Cerebellar cortex (tissue), 1 donor: ENCODE results near the gene PRR12.

Source experiments
- DNase-seq: peaks from one replicate; pipeline ENCODE4 v3.0.0-alpha.2; 2015; ENCODE audit warnings: low spot score

The PRR12 gene

GRCh38 chr19:49592486-49593232 is 1.7 kb downstream of the PRR12 start:
- DNase-seq: peak; percentile 58

GRCh38 chr19:49593233-49594113 is 2.5 kb downstream of the PRR12 start:
- peak; percentile 96 for DNase-seq

DNA sequence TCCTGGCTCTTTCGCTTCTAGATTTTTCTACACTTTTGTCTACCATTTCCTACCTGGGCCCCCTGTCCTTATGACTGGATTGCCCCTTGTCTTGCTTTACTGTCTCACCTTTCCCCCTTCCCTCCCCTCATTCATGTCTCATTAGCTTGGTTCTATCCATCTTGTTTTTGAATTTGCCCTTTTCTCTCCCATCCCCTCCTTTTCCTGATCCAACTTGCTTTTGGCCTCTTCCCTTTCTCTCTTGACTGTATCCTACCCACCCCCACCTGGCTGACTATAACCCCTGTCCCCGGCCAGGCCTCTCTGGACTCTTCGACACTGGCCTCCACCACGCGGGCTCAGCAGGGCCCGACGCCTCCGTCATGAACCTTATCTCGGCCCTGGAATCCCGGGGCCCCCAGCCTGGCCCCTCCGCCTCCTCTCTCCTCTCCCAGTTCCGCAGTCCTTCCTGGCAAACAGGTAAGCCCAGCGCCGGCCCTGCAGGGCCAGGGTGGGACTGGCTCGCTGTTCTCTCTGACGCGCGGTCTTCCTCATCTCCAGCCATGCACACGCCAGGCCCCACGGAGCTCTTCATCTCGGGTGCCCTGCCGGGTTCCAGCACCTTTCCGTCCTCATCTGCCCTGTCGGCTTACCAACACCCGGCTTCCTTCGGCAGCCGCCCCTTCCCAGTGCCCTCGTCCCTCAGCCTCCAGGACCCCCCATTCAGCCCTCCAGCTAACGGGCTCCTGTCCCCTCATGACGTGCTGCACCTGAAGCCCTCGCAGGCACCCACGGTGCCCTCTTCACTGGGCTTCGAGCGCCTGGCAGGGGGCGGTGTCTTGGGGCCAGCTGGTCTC is 3.4 kb downstream of the PRR12 start:
- no peak for DNase-seq

- no peak for DNase-seq
These were observed 4.2 kb downstream of the PRR12 start for GRCh38 chr19:49594993-49595818.

GRCh38 chr19:49595819-49596404 is 4.9 kb downstream of the PRR12 start:
- peak; percentile 78 for DNase-seq

- DNase-seq: no peak
These were observed 5.4 kb downstream of the PRR12 start for GRCh38 chr19:49596407-49596806.

GRCh38 chr19:49596954-49597702 is 6.1 kb downstream of the PRR12 start:
- DNase-seq: no peak

DNA sequence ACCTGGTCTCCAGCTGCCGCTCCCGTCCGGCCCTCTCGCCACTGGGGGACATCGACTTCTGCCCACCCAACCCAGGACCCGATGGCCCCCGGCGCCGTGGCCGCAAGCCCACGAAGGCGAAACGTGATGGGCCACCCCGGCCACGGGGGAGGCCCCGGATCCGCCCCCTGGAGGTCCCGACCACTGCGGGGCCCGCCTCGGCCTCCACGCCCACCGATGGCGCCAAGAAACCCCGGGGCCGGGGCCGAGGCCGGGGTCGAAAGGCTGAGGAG is 6.7 kb downstream of the PRR12 start:
- DNase-seq: no peak

DNA sequence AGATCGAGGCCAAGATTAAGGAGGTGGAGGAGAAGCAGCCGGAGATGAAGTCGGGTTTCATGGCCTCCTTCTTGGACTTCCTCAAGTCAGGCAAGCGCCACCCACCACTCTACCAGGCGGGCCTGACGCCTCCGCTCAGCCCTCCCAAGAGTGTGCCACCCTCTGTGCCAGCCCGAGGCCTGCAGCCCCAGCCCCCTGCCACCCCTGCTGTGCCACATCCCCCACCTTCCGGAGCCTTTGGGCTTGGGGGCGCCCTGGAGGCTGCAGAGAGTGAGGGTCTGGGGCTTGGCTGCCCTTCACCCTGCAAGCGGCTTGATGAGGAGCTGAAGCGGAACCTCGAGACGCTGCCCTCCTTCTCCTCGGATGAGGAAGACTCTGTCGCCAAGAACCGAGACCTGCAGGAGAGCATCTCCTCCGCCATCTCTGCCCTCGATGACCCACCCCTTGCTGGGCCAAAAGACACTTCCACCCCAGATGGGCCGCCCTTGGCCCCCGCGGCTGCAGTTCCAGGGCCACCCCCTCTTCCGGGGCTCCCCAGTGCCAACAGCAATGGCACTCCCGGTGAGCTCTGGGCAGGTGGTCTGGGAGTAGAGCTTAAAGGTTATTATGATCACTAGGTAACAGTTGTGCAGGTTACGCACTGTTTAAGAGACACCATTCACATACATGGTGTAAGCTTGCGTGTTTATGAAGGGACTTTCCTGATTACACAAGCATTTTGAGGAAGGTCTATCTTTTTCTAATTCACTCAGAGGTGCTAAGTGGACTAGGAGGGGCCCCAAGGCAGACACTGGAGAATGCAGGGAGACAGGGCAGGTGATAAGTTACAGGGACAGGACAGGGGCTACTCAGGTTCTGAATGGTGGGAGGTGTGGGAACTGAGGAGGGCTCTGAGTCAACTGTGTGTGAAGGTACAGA is 8.7 kb downstream of the PRR12 start:
- DNase-seq: no peak

GRCh38 chr19:49601482-49602038 is 10.6 kb downstream of the PRR12 start:
- no peak for DNase-seq

GRCh38 chr19:49602806-49603205 is 11.8 kb downstream of the PRR12 start:
- DNase-seq: no peak

GRCh38 chr19:49605605-49606004 is 14.6 kb downstream of the PRR12 start:
- no peak for DNase-seq

DNA sequence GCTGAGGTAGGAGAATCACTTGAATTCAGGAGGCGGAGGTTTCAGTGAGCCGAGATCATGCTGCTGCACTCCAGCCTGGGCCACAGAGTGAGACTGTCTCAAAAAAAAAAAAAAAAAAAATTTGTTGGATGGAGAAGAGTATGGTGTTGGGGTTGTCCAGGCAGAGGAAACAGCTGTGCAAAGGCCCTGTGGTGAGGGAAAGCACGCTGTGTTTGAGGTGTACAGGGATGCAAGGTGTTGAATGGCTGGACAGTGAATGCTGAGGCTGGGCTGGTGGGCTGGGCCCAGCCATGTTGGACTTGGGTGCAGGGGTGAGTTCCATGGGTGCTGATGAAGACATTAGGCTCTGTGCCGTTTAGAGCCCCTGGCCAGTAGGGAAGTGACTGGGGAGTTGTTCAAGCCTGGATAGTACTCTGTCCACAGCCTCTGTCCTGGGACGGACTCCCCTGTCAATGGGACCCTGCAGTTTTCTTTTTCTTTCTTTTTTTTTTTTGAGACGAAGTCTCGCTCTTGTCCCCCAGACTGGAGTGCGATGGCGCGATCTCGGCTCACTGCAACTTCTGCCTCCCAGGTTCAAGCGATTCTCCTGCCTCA is 18.6 kb downstream of the PRR12 start:
- no peak for DNase-seq

- DNase-seq: no peak
These were observed 22.4 kb downstream of the PRR12 start for GRCh38 chr19:49613374-49613773.

- DNase-seq: no peak
These were observed 23.3 kb downstream of the PRR12 start for GRCh38 chr19:49614096-49614833.

DNA sequence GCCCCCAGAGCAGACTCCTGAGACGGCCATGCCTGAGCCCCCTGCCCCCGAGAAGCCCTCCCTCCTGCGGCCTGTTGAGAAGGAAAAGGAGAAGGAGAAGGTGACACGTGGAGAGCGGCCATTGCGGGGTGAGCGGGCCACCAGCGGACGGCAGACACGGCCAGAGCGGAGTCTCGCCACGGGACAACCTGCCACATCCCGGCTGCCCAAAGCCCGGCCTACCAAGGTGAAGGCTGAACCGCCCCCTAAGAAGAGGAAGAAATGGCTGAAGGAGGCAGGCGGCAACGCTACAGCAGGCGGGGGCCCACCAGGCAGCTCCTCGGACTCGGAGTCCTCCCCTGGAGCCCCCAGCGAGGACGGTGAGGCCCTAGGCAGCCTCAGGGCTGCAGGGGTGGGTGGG is 24.9 kb downstream of the PRR12 start:
- no peak for DNase-seq

DNA sequence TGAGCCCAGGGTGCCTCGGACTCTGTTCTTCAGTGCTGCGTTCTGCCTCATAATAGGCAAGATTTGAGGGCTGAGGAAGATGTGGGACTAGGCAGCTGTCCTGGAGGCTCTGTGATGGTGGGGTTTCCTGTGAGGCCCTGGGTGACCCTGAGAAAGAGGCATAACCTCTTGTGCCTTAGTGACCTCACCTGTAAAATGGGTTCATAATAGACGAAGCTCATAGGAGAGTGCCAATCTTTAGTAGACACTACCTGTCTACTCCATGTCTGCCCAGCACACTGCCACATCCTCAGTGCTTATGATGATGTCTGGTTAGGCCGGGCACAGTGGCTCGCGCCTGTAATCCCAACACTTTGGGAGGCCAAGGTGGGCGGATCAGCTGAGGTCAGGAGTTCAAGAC is 25.6 kb downstream of the PRR12 start:
- DNase-seq: no peak

DNA sequence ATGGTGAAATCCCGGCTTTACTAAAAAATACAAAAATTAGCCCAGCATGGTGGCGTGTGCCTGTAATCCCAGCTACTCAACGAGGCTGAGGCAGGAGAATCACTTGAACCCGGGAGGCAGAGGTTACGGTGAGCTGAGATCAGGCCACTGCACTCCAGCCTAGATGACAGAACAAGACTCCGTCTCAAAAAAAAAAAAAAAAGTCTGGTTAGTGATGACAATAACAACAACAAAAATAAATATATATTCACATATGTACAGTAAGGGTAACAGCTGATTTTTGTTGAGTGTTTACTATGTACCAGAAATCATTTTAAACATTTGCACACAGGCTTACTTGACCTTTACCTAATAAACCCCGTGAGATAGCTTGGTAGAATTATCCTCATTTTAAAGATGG is 26.0 kb downstream of the PRR12 start:
- DNase-seq: no peak
